Esophagus muscularis mucosa (tissue), 3 donors: ENCODE results near the gene EGLN2.
"Not testable (repeated sequence)": the region's sequence is repeated elsewhere in the genome, so short reads cannot be mapped to it uniquely, and the experiment has no call there.

ENCODE experiments used
- CTCF ChIP-seq, 3 experiments: fragments of 200-600 bp in 2 of 3; fragments of 450-650 bp in 1 of 3; sonication (generic) in 2 of 3; IDR thresholded peaks; one replicate each; pipeline ENCODE4 v1.5.1; 2017 to 2019; ENCODE audit warnings: antibody characterized with exemption in 3 of 3, mild to moderate bottlenecking in 2 of 3, moderate library complexity in 1 of 3
- EP300 ChIP-seq: sonication (generic); formaldehyde crosslinking; IDR thresholded peaks from one replicate; pipeline ENCODE4 v1.6.1; 2017; ENCODE audit warnings: antibody characterized with exemption

GRCh38 chr19:40842012-40842411 lies 43.0 kb downstream of the EGLN2 start:
- TF ChIP-seq CTCF (IDR thresholded peaks at IDR 0.05); EP300: not testable (repeated sequence)
